ENCODE data around the gene DLL4.
A peak's percentile ranks its signal among the peaks of the same experiment; 100 is the strongest.

The DLL4 gene

GRCh38 chr15:40925495-40925862, 3.7 kb upstream of the DLL4 start:
- no peak for DNase-seq
- intact Hi-C loops (cut with DNase I) = no loop called here

- peak in 7 of 10 donors; percentile 35 to 91 (median 60) for DNase-seq
Measured at GRCh38 chr15:40925863-40926658, 3.1 kb upstream of the DLL4 start.

GRCh38 chr15:40926659-40927494, 2.3 kb upstream of the DLL4 start:
- DNase-seq = no peak
- intact Hi-C loops (cut with DNase I) = no loop called here

More at GRCh38 chr15:40925863-40926658, 3.1 kb upstream of the DLL4 start:
- intact Hi-C loops (cut with DNase I) = no loop called here

GRCh38 chr15:40927495-40927872, 1.7 kb upstream of the DLL4 start:
- intact Hi-C loops (cut with DNase I) = no loop called here
- DNase-seq = no peak

GRCh38 chr15:40927873-40928806, 1.0 kb upstream of the DLL4 start:
- no peak for DNase-seq

GRCh38 chr15:40929660-40930429, 705 bp downstream of the DLL4 start:
- peak in 2 of 10 donors; percentile 47 to 88 for DNase-seq
- intact Hi-C loops (cut with DNase I) = no loop called here

More at GRCh38 chr15:40927873-40928806, 1.0 kb upstream of the DLL4 start:
- intact Hi-C loops (cut with DNase I) = no loop called here

GRCh38 chr15:40930430-40931299, 1.5 kb downstream of the DLL4 start:
- intact Hi-C loops (cut with DNase I) = no loop called here
- DNase-seq = no peak

GRCh38 chr15:40931300-40932142, 2.4 kb downstream of the DLL4 start:
- DNase-seq = no peak

GRCh38 chr15:40932156-40932555, 3.0 kb downstream of the DLL4 start:
- intact Hi-C loops (cut with DNase I) = no loop called here
- DNase-seq = no peak

More at GRCh38 chr15:40931300-40932142, 2.4 kb downstream of the DLL4 start:
- intact Hi-C loops (cut with DNase I) = no loop called here

GRCh38 chr15:40932649-40933516, 3.7 kb downstream of the DLL4 start:
- intact Hi-C loops (cut with DNase I) = no loop called here
- no peak for DNase-seq

- intact Hi-C loops (cut with DNase I) = no loop called here
Measured at GRCh38 chr15:40933517-40933902, 4.4 kb downstream of the DLL4 start.

GRCh38 chr15:40934457-40934856, 5.3 kb downstream of the DLL4 start:
- intact Hi-C loops (cut with DNase I) = no loop called here
- no peak for DNase-seq

More at GRCh38 chr15:40933517-40933902, 4.4 kb downstream of the DLL4 start:
- DNase-seq = no peak

GRCh38 chr15:40936234-40936708, 7.1 kb downstream of the DLL4 start:
- peak in 1 of 10 donors; percentile 81 for DNase-seq
- intact Hi-C loops (cut with DNase I) = no loop called here

GRCh38 chr15:40936709-40937666, 7.8 kb downstream of the DLL4 start:
- intact Hi-C loops (cut with DNase I) = no loop called here
- no peak for DNase-seq

GRCh38 chr15:40937762-40938535, 8.8 kb downstream of the DLL4 start:
- intact Hi-C loops (cut with DNase I) = no loop called here
- peak in 1 of 10 donors; percentile 82 for DNase-seq

Data from posterior cingulate gyrus (tissue), 11 donors.